Measurements from ENCODE around the gene NAGS.

GRCh38 chr17:44014133-44014436, 9.7 kb downstream of the NAGS start:
- no peak for TF ChIP-seq POLR2A (IDR thresholded peaks at IDR 0.05)
- TF ChIP-seq, protein P1, sequence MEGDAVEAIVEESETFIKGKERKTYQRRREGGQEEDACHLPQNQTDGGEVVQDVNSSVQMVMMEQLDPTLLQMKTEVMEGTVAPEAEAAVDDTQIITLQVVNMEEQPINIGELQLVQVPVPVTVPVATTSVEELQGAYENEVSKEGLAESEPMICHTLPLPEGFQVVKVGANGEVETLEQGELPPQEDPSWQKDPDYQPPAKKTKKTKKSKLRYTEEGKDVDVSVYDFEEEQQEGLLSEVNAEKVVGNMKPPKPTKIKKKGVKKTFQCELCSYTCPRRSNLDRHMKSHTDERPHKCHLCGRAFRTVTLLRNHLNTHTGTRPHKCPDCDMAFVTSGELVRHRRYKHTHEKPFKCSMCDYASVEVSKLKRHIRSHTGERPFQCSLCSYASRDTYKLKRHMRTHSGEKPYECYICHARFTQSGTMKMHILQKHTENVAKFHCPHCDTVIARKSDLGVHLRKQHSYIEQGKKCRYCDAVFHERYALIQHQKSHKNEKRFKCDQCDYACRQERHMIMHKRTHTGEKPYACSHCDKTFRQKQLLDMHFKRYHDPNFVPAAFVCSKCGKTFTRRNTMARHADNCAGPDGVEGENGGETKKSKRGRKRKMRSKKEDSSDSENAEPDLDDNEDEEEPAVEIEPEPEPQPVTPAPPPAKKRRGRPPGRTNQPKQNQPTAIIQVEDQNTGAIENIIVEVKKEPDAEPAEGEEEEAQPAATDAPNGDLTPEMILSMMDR (IDR thresholded peaks at IDR 0.05), result no peak
- TF ChIP-seq EP300 (IDR thresholded peaks at IDR 0.05), result no peak
